Osteoblast (primary cell): ENCODE results near the gene HOPX. TPM values are rescaled to one million over a fixed set of nuclear protein-coding genes. Genes with fewer than 3 reads are reported as not detected.

Experiments used
- DNase-seq: peaks from one replicate; pipeline ENCODE4 v3.0.0; 2011; ENCODE audit warnings: low spot score, mixed read lengths; ENCODE audit not compliant: insufficient read length; ENCODE audit errors: missing footprints
- H2AFZ ChIP-seq: 2 replicates; pipeline ENCODE4 v1.6.0; 2011; ENCODE audit warnings: mild to moderate bottlenecking, low read length
- H3K27ac ChIP-seq: 2 replicates; pipeline ENCODE4 v1.5.1; 2011; ENCODE audit warnings: mild to moderate bottlenecking, low read depth, low read length, moderate library complexity
- H3K27me3 ChIP-seq: 2 replicates; pipeline ENCODE4 v1.6.0; 2012; ENCODE audit warnings: mild to moderate bottlenecking, control low read depth, inconsistent platforms, low read length, moderate library complexity; ENCODE audit not compliant: insufficient read depth
- H3K36me3 ChIP-seq: 2 replicates; pipeline ENCODE4 v1.5.1; 2011; ENCODE audit warnings: mild to moderate bottlenecking, low read length, control low read depth, moderate library complexity; ENCODE audit not compliant: insufficient read depth
- H3K4me1 ChIP-seq: 2 replicates; pipeline ENCODE4 v1.5.1; 2011; ENCODE audit warnings: mild to moderate bottlenecking, low read length, control low read depth, moderate library complexity; ENCODE audit not compliant: insufficient read depth
- H3K4me2 ChIP-seq: 2 replicates; pipeline ENCODE4 v1.6.0; 2011; ENCODE audit warnings: mild to moderate bottlenecking, low read length; ENCODE audit not compliant: insufficient read depth
- H3K4me3 ChIP-seq: fragments of 200-600 bp; sonication (generic); 3 replicates; pipeline ENCODE4 v1.5.1; 2012; ENCODE audit warnings: mild to moderate bottlenecking, low read length, inconsistent platforms; ENCODE audit not compliant: insufficient read depth
- H3K79me2 ChIP-seq: 2 replicates; pipeline ENCODE4 v1.6.0; 2012; ENCODE audit warnings: mild to moderate bottlenecking, low read length, control low read depth, inconsistent platforms; ENCODE audit not compliant: insufficient read depth
- H3K9me3 ChIP-seq: 2 replicates; pipeline ENCODE4 v1.5.1; 2011; ENCODE audit warnings: low read depth, low read length, control low read depth
- H4K20me1 ChIP-seq: 2 replicates; pipeline ENCODE4 v1.6.0; 2012; ENCODE audit warnings: mild to moderate bottlenecking, low read length, control low read depth; ENCODE audit not compliant: insufficient read depth
- total RNA-seq: library from RNA; depleted of rRNA; stranded (reverse); fragments of >200 nt; gene quantifications from 2 replicates; pipeline ENCODE4 v1.2.3, GENCODE V29; 2012
- TF ChIP-seq, protein P1 (sequence below): IDR thresholded peaks from 2 replicates; pipeline ENCODE4 v1.5.1; 2011; ENCODE audit warnings: mild to moderate bottlenecking, low read depth, low read length, moderate library complexity; ENCODE audit errors: extremely low read depth

Gene HOPX
- total RNA-seq, 1 donor, result 0.36 TPM

DNA sequence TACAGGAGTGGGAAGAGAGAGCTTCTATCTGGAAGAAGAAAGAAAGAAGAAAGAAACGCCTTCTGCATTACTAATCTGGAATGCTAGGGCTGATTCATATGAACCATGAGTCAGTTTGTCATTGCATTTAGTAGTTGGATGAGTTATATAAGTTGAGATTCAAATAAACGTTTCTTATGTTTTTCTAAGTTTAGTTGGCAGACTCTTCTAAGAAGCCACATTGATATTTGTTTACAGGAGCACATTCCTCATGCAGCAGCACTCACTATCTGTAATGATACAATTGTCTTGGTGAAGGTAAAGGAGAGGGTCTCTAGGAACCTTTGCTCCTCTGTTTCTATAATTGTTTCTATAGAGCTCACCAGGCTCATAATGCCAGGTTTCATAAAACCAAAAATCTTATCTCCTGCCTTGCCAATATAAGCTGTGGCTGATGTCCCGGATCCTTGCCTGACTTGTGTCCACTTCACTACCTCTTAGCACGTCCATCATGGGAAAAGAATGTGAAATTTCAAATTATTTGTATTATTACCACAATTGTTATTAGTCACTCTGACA, 39.5 kb downstream of the HOPX start:
- TF ChIP-seq, protein P1, sequence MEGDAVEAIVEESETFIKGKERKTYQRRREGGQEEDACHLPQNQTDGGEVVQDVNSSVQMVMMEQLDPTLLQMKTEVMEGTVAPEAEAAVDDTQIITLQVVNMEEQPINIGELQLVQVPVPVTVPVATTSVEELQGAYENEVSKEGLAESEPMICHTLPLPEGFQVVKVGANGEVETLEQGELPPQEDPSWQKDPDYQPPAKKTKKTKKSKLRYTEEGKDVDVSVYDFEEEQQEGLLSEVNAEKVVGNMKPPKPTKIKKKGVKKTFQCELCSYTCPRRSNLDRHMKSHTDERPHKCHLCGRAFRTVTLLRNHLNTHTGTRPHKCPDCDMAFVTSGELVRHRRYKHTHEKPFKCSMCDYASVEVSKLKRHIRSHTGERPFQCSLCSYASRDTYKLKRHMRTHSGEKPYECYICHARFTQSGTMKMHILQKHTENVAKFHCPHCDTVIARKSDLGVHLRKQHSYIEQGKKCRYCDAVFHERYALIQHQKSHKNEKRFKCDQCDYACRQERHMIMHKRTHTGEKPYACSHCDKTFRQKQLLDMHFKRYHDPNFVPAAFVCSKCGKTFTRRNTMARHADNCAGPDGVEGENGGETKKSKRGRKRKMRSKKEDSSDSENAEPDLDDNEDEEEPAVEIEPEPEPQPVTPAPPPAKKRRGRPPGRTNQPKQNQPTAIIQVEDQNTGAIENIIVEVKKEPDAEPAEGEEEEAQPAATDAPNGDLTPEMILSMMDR, result no peak

DNA sequence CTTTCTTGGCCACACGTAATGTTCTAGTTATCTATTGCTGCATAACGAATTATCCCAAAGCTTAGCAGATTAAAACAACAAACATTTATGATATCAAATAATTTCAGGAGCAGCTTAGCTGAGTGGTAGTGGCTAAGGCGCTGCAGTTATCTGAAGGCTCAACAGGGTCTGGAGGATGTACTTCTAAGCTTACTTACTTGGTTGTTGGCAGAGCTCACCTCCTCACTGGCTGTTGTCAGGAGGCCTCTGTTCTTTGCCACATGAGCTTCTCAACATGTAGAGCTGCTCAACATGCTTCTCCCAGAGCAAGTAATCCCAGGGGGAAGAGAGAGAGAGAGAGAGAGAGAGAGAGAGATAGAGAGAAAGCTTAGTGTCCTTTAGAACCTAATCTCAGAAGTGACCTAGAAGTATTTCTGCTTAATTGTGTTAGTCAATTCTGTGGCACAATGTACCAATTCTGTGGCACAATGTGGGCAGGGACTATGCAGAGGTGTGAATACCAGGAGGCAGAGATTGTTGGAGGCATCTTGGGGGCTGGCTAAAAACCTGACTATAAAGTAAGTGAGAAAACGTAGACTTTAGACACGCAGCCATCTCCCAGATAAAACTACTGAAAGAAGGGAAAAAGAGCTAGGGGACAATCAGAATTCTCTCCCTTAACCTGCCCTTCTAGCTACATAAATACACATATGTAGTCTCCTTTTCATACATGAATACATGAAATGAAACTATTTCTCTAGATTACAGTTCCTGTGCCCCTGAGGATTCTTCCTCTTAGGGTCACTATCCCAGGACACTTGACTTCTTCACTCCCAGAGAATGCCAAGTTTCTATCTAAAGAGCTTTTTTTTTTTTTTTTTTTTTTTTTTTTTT, 40.2 kb downstream of the HOPX start:
- no peak overlapping the region for H3K4me3 ChIP-seq
- H3K27me3 ChIP-seq, result no peaks in the 10 kb centered on the region
- no peaks in the 10 kb centered on the region for H4K20me1 ChIP-seq
- H3K9me3 ChIP-seq, result no peaks in the 10 kb centered on the region
- peaks cover 12% of the 10 kb centered on the region for H3K4me1 ChIP-seq
- peak overlapping the region; percentile 65 for H3K27ac ChIP-seq
- no peaks in the 10 kb centered on the region for H3K36me3 ChIP-seq
- no peak for DNase-seq
- TF ChIP-seq, protein P1, result no peak
- H3K79me2 ChIP-seq, result no peaks in the 10 kb centered on the region
- H3K4me2 ChIP-seq, result peak overlapping the region; percentile 58
- no peak overlapping the region for H2AFZ ChIP-seq

More for the DNA sequence above, 39.5 kb downstream of the HOPX start:
- no peaks in the 10 kb centered on the region for H3K9me3 ChIP-seq
- H3K36me3 ChIP-seq, result no peaks in the 10 kb centered on the region
- H3K79me2 ChIP-seq, result no peaks in the 10 kb centered on the region
- H2AFZ ChIP-seq, result no peak overlapping the region
- H3K4me3 ChIP-seq, result no peak overlapping the region
- H3K27me3 ChIP-seq, result no peaks in the 10 kb centered on the region
- H3K27ac ChIP-seq, result peak overlapping the region; percentile 71
- H3K4me1 ChIP-seq, result peaks cover 12% of the 10 kb centered on the region
- peak overlapping the region; percentile 58 for H3K4me2 ChIP-seq
- H4K20me1 ChIP-seq, result no peaks in the 10 kb centered on the region
- DNase-seq, result peak; percentile 82

DNA sequence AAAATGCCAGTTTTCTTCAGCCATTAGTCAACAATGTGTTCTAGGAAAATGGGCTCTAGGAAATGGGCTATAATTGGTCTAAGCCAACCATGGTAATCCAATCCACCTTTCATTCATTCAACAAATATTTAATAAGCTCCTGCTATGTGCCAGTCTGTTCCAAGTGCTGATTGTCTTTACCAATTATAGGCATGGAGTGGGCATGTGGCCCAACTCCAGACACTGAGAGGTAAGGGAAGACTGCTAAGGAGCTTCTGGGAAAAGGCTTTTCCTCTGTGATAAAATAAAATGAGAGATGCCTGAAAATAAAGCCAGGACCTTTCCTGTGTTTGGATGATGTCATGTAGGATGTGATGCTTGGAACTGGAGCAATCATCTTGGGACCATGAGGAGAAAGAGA, 43.3 kb downstream of the HOPX start:
- no peaks in the 10 kb centered on the region for H3K27me3 ChIP-seq
- DNase-seq, result peak; percentile 77

More for the DNA sequence above, 43.3 kb downstream of the HOPX start:
- no peaks in the 10 kb centered on the region for H3K79me2 ChIP-seq
- no peaks in the 10 kb centered on the region for H3K36me3 ChIP-seq
- H3K27ac ChIP-seq, result no peak overlapping the region
- TF ChIP-seq, protein P1, result no peak
- no peaks in the 10 kb centered on the region for H3K9me3 ChIP-seq
- H3K4me1 ChIP-seq, result peaks cover 12% of the 10 kb centered on the region
- no peak overlapping the region for H2AFZ ChIP-seq
- H4K20me1 ChIP-seq, result no peaks in the 10 kb centered on the region
- H3K4me2 ChIP-seq, result no peak overlapping the region
- H3K4me3 ChIP-seq, result no peak overlapping the region
